Esophagus squamous epithelium (tissue), 5 donors: ENCODE measurements around the gene WSB1. TPM values are rescaled to one million over a fixed set of nuclear protein-coding genes. Genes with fewer than 3 reads are reported as not detected.

Source experiments
- DNase-seq: peaks from one replicate; lab custom pipeline; 2025; lab: John Stamatoyannopoulos, UW
- H3K27ac ChIP-seq, 4 donors: fragments of 200-600 bp; sonication (generic); one replicate each; pipeline ENCODE4 v1.5.1; 2016 to 2019; ENCODE audit warnings: mild to moderate bottlenecking in 1 of 4
- H3K27me3 ChIP-seq, 4 donors: fragments of 200-600 bp; sonication (generic); 1 replicate in 3 of 4; 2 replicates in 1 of 4; pipeline versions ENCODE4 v1.5.1 to v1.6.0; 2017 to 2021; ENCODE audit warnings: antibody characterized with exemption in 1 of 4
- H3K36me3 ChIP-seq, 3 donors: fragments of 200-600 bp; sonication (generic); one replicate each; pipeline ENCODE4 v1.5.1; 2016 to 2019
- H3K4me1 ChIP-seq, 3 donors: fragments of 200-600 bp; sonication (generic); one replicate each; pipeline ENCODE4 v1.5.1; 2017 to 2019
- H3K4me3 ChIP-seq, 4 donors: fragments of 200-600 bp; sonication (generic); 1 replicate in 3 of 4; 2 replicates in 1 of 4; pipeline ENCODE4 v1.5.1; 2016 to 2019; ENCODE audit warnings: mild to moderate bottlenecking in 2 of 4, moderate library complexity in 1 of 4
- H3K9me3 ChIP-seq, 3 donors: fragments of 200-600 bp; sonication (generic); one replicate each; pipeline ENCODE4 v1.5.1; 2016 to 2019
- CTCF ChIP-seq, 6 experiments: fragments of 450-650 bp in 4 of 6; fragments of 200-600 bp in 2 of 6; sonication (generic) in 2 of 6; IDR thresholded peaks; one replicate each; pipeline ENCODE4 v1.5.1; 2016 to 2019; ENCODE audit warnings: antibody characterized with exemption in 6 of 6, mild to moderate bottlenecking in 4 of 6, moderate library complexity in 4 of 6
- POLR2A ChIP-seq, 4 donors: fragments of 450-650 bp; IDR thresholded peaks; one replicate each; pipeline ENCODE4 v1.6.1; 2017; ENCODE audit warnings: antibody characterized with exemption in 4 of 4, mild to moderate bottlenecking in 4 of 4, moderate library complexity in 3 of 4
- WGBS, 2 donors: methylation state at CpG; one replicate each; pipeline ENCODE4 v1.1.5; 2018; 5-methylcytosine and 5-hydroxymethylcytosine counted together
- intact Hi-C: fragments of 100-400 bp; cut with DNase I; formaldehyde crosslinking; loops from one replicate; pipeline ENCODE4 v1.15.0; 2022
- total RNA-seq, 4 donors: library from RNA; depleted of rRNA; stranded (reverse); fragments of >200 nt; gene quantifications; one replicate each; pipeline ENCODE4 v1.1.0, GENCODE V29; 2016
- donor health status: DM: yes; HTN: yes; CAD: no.

WSB1 gene
- total RNA-seq, 4 donors from 2014 or later: 27.9 to 112 (median 62.8) TPM

DNA sequence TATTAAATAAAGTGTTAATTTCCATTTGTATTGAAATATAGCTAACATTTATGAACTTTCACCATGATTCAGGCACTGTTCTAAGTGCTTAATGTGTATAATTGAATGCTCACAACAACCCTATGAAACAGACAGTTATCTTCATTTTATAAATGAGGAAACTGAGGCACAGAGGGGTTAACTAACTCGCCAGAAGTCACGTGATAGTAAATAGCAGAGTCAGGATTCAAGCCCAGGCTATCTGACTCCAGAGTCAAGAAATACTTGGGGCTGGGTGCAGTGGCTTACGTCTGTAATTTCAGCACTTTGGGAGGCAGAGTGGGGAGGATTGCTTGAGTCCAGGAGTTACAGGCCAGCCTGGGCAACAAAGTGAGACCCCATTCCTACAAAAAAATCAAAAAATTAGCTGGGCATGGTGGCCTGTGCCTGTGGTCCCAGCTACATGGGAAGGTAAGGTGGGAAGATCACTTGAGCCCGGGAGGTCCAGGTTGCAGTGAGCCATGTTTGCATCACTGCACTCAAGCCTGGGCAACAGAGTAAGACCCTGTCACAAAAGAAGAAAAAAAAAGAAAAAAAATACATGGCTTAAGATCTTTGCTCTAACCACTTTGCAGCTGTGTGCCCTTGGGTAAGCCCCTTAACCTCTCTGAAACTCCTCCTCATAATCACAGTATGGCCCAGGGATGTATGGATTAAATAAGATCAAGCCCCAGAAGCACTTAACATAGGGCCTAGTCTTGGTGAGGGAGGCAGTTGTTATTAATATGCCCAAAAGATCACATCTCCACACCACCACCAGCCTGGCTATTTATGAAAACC, 29.0 kb downstream of the WSB1 start:
- peaks cover 16 to 67% (median 19%) of the 10 kb centered on the region in 3 donors for H3K4me1 ChIP-seq
- TF ChIP-seq POLR2A (IDR thresholded peaks at IDR 0.05) (no peak), CTCF (IDR thresholded peaks at IDR 0.05) (no peak)
- H3K27me3 ChIP-seq: no peaks in the 10 kb centered on the region
- DNase-seq: no peak
- intact Hi-C loops: no loop called here
- H3K27ac ChIP-seq: peak overlapping the region in 3 of 4 donors; percentile 42 to 51 (median 43)
- H3K9me3 ChIP-seq: no peaks in the 10 kb centered on the region
- H3K4me3 ChIP-seq: no peak overlapping the region
- WGBS, 2 donors: 64 to 65% methylated on average over 4 of the region's 4 CpGs
- H3K36me3 ChIP-seq: peaks cover 0 to 11% (median 0%) of the 10 kb centered on the region in 3 donors

GRCh38 chr17:27323538-27324215, 29.8 kb downstream of the WSB1 start:
- H3K27ac ChIP-seq: peak overlapping the region in 3 of 4 donors; percentile 42 to 51 (median 43)
- no peak overlapping the region for H3K4me3 ChIP-seq
- 32 to 40% methylated on average over 3 to 5 of the region's 7 CpGs for WGBS, 2 donors
- TF ChIP-seq POLR2A (IDR thresholded peaks at IDR 0.05): no peak
- TF ChIP-seq CTCF (IDR thresholded peaks at IDR 0.05): no peak
- H3K36me3 ChIP-seq: peaks cover 0 to 3% (median 0%) of the 10 kb centered on the region in 3 donors
- intact Hi-C loops: no loop called here
- H3K27me3 ChIP-seq: no peaks in the 10 kb centered on the region
- DNase-seq: no peak
- H3K9me3 ChIP-seq: no peaks in the 10 kb centered on the region
- H3K4me1 ChIP-seq: peaks cover 16 to 60% (median 19%) of the 10 kb centered on the region in 3 donors

DNA sequence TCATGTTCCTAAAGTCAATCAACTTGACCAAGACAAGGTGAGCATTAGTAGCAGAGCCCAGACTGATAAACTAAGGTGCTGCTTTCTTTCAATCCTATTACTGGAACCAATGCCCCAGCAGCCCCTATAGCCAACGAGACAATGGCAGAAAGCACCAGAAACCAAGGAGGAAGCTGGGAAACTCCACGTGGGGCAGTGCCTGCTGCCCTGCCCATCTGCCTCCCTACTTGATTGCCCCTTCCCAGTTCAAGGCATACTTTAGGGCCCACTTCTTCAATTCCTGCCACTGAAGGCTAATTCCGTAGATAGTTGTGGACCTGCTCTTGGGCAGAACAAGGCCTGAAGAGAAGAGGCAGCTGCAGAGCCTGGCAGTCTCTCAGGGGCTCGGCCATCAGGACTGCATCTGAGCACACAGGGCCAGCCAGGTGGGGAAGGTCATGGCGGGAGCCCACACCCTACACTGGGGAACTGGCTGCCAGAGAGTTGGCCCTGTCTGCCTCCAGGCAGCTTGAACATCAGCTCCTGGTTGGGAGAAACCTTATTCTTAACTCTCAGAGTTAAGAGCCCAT, 30.9 kb downstream of the WSB1 start:
- H3K9me3 ChIP-seq: no peaks in the 10 kb centered on the region
- no peak overlapping the region for H3K4me3 ChIP-seq
- H3K4me1 ChIP-seq: peaks cover 11 to 48% (median 14%) of the 10 kb centered on the region in 3 donors
- TF ChIP-seq CTCF (IDR thresholded peaks at IDR 0.05): no peak
- TF ChIP-seq POLR2A (IDR thresholded peaks at IDR 0.05): no peak
- peak overlapping the region in 1 of 4 donors; percentile 11 for H3K27ac ChIP-seq
- intact Hi-C loops: no loop called here
- no peaks in the 10 kb centered on the region for H3K36me3 ChIP-seq
- DNase-seq: no peak
- H3K27me3 ChIP-seq: no peaks in the 10 kb centered on the region
- WGBS, 2 donors: 74 to 75% methylated on average over 4 to 5 of the region's 5 CpGs

GRCh38 chr17:27326051-27326450, 32.1 kb downstream of the WSB1 start:
- no peaks in the 10 kb centered on the region for H3K9me3 ChIP-seq
- H3K27me3 ChIP-seq: no peaks in the 10 kb centered on the region
- no peak overlapping the region for H3K27ac ChIP-seq
- DNase-seq: no peak
- intact Hi-C loops: no loop called here
- H3K36me3 ChIP-seq: no peaks in the 10 kb centered on the region
- peaks cover 9 to 44% (median 10%) of the 10 kb centered on the region in 3 donors for H3K4me1 ChIP-seq
- 56 to 69% methylated on average over 2 of the region's 2 CpGs for WGBS, 2 donors
- H3K4me3 ChIP-seq: no peak overlapping the region
- TF ChIP-seq POLR2A (IDR thresholded peaks at IDR 0.05) (no peak), CTCF (IDR thresholded peaks at IDR 0.05) (no peak)
